ENCODE results near the gene JOSD1.

GRCh38 chr22:38739300-38740055, 38.7 kb upstream of the JOSD1 start:
- TF ChIP-seq REST (IDR thresholded peaks at IDR 0.05): no peak
- TF ChIP-seq, protein P1, sequence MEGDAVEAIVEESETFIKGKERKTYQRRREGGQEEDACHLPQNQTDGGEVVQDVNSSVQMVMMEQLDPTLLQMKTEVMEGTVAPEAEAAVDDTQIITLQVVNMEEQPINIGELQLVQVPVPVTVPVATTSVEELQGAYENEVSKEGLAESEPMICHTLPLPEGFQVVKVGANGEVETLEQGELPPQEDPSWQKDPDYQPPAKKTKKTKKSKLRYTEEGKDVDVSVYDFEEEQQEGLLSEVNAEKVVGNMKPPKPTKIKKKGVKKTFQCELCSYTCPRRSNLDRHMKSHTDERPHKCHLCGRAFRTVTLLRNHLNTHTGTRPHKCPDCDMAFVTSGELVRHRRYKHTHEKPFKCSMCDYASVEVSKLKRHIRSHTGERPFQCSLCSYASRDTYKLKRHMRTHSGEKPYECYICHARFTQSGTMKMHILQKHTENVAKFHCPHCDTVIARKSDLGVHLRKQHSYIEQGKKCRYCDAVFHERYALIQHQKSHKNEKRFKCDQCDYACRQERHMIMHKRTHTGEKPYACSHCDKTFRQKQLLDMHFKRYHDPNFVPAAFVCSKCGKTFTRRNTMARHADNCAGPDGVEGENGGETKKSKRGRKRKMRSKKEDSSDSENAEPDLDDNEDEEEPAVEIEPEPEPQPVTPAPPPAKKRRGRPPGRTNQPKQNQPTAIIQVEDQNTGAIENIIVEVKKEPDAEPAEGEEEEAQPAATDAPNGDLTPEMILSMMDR (IDR thresholded peaks at IDR 0.05; ENCODE audit: low read depth, low read length, missing input control): no peak

Measured in liver (tissue), 2 donors.